Right atrium auricular region (tissue), 2 donors: ENCODE results near the gene YTHDC1. TPM values are rescaled to one million over a fixed set of nuclear protein-coding genes. Genes with fewer than 3 reads are reported as not detected.

Experiments
- DNase-seq: peaks from one replicate; pipeline ENCODE4 v3.0.0-alpha.2; 2019; ENCODE audit warnings: low spot score
- H3K27ac ChIP-seq, 2 donors: fragments of 200-600 bp; sonication (generic); 1 replicate in 1 of 2; 2 replicates in 1 of 2; pipeline ENCODE4 v1.5.1; 2016 to 2019
- H3K27me3 ChIP-seq, 2 donors: fragments of 200-600 bp; sonication (generic); one replicate each; pipeline versions ENCODE4 v1.5.1 to v1.6.0; 2017 to 2019
- H3K36me3 ChIP-seq: fragments of 200-600 bp; sonication (generic); one replicate; pipeline ENCODE4 v1.5.1; 2016
- H3K4me1 ChIP-seq, 2 donors: fragments of 200-600 bp; sonication (generic); one replicate each; pipeline versions ENCODE4 v1.5.1 to v1.6.0; 2017 to 2019
- H3K4me3 ChIP-seq, 2 donors: fragments of 200-600 bp; sonication (generic); 1 replicate in 1 of 2; 2 replicates in 1 of 2; pipeline ENCODE4 v1.5.1; 2017 to 2019; ENCODE audit warnings: mild to moderate bottlenecking in 1 of 2, moderate library complexity in 1 of 2
- H3K9me3 ChIP-seq, 2 donors: fragments of 200-600 bp; sonication (generic); one replicate each; pipeline ENCODE4 v1.5.1; 2019
- CTCF ChIP-seq, 2 donors: fragments of 200-600 bp; sonication (generic); IDR thresholded peaks; one replicate each; pipeline ENCODE4 v1.5.1; 2019; ENCODE audit warnings: antibody characterized with exemption in 2 of 2
- total RNA-seq, 2 donors: library from RNA; depleted of rRNA; stranded (reverse); fragments of >200 nt; gene quantifications; one replicate each; pipeline ENCODE4 v1.1.0, GENCODE V29; 2016

Gene YTHDC1
- total RNA-seq, 2 donors from 2014 or later = 32.6 to 35.6 TPM

DNA sequence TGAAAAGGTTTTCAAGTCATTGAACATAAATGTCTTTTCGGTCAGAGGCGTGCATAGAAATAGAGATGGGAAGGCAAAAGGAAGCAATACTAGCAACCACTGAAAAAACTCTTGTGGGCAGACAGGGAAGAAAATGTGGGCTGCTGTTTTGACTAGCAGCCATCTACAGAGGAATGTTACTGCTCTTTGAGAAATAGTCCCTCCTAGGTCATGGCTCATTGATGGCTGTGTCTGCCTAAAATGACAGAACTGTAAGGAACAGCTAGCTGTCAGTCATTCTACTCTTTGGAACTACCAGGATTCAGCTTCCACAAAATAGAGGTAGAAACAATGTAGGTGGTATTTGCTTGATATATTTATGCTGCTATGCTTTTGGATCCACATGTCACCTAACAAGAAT lies 77.5 kb downstream of the YTHDC1 start:
- no peaks in the 10 kb centered on the region for H3K4me1 ChIP-seq
- no peak for TF ChIP-seq CTCF (IDR thresholded peaks at IDR 0.05)
- H3K9me3 ChIP-seq = no peaks in the 10 kb centered on the region
- H3K36me3 ChIP-seq = no peaks in the 10 kb centered on the region
- H3K27ac ChIP-seq = no peak overlapping the region
- no peak for DNase-seq
- no peaks in the 10 kb centered on the region for H3K27me3 ChIP-seq
- H3K4me3 ChIP-seq = no peak overlapping the region

DNA sequence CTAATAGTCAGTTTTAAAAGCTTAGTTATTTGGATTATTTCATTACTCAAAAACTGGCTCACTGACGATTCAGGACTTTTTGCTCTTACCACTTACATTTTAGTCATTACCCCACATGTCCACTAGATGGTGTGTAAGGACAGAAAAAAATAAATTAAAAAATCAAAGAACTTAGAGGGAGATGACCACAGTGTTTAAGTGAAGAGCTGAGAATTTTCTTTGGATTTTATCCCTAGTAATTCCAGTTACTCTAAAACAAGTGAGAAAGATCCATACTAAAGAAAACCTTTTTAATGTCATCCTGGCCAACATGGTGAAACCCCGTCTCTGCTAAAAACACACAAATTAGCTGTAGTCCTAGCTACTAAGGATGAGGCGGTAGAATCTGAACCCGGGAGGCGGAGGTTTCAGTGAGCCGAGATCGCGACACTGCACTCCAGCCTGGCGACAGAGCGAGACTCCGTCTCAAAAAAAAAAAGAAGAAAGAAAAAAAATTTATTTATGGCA lies 78.0 kb downstream of the YTHDC1 start:
- DNase-seq = no peak
- Histone ChIP-seq H3K36me3 (no peaks in the 10 kb centered on the region), H3K4me1 (no peaks in the 10 kb centered on the region), H3K9me3 (no peaks in the 10 kb centered on the region), H3K27me3 (no peaks in the 10 kb centered on the region), H3K4me3 (no peak overlapping the region), H3K27ac (no peak overlapping the region)
- peak; percentile 62 to 82 for TF ChIP-seq CTCF (IDR thresholded peaks at IDR 0.05)

GRCh38 chr4:68267433-68267944 lies 82.4 kb downstream of the YTHDC1 start:
- H3K36me3 ChIP-seq = no peaks in the 10 kb centered on the region
- no peak for TF ChIP-seq CTCF (IDR thresholded peaks at IDR 0.05)
- DNase-seq = no peak
- H3K4me1 ChIP-seq = no peaks in the 10 kb centered on the region
- no peak overlapping the region for H3K27ac ChIP-seq
- no peak overlapping the region for H3K4me3 ChIP-seq
- H3K27me3 ChIP-seq = no peaks in the 10 kb centered on the region
- no peaks in the 10 kb centered on the region for H3K9me3 ChIP-seq

DNA sequence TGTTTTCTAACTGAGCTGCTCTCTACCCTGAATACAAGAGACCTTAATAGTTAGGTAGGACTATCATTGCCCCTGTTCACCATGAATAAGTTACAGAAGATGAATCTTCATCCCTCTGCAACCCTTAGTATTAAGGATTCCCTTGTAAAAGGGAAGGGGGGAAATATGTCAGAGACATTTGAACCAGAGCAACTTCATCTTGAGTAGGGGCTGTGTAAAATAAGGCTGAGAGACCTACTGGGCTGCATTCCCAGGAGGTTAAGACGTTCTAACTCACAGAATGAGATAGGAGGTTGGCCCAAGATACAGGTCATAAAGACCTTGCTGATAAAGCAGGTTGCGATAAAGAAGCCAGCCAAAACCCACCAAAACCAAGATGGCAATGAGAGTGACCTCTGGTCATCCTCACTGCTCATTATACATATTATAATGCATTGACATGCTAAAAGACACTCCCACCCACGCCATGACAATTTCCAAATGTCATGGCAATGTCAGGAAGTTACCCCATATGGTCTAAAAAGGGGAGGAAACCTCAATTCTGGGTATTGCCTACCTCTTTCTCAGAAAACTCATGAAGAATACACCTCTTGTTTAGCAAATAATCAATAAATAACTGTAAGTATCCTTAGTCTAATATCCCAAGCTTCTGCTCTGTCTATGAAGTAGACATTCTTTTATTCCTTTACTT lies 84.9 kb downstream of the YTHDC1 start:
- DNase-seq = no peak
- Histone ChIP-seq H3K36me3 (no peaks in the 10 kb centered on the region), H3K4me3 (no peak overlapping the region), H3K27ac (no peak overlapping the region), H3K9me3 (no peaks in the 10 kb centered on the region), H3K4me1 (no peaks in the 10 kb centered on the region), H3K27me3 (no peaks in the 10 kb centered on the region)
- no peak for TF ChIP-seq CTCF (IDR thresholded peaks at IDR 0.05)

Other genes starting within 250 kb of the YTHDC1 start
- gene TMPRSS11F, start 220.2 kb downstream of the YTHDC1 start, total RNA-seq = not detected
- not detected for gene TMPRSS11B, start 104.4 kb downstream of the YTHDC1 start, total RNA-seq
- gene TMPRSS11E, start 97.4 kb upstream of the YTHDC1 start, total RNA-seq = not detected
- not detected for gene UGT2B17, start 226.2 kb upstream of the YTHDC1 start, total RNA-seq